ENCODE data around the gene DCLK1.

The DCLK1 gene

GRCh38 chr13:35814605-35815011, 316.6 kb downstream of the DCLK1 start:
- no peak for DNase-seq

- DNase-seq: no peak
Measured at GRCh38 chr13:35812736-35813135, 318.4 kb downstream of the DCLK1 start.

GRCh38 chr13:35810321-35810720, 320.9 kb downstream of the DCLK1 start:
- no peak for DNase-seq

- DNase-seq: no peak
Measured at GRCh38 chr13:35808846-35809245, 322.3 kb downstream of the DCLK1 start.

GRCh38 chr13:35804901-35805300, 326.3 kb downstream of the DCLK1 start:
- no peak for DNase-seq

GRCh38 chr13:35797991-35798390, 333.2 kb downstream of the DCLK1 start:
- no peak for DNase-seq

GRCh38 chr13:35797244-35797643, 333.9 kb downstream of the DCLK1 start:
- DNase-seq: no peak

- no peak for DNase-seq
Measured at GRCh38 chr13:35796623-35797022, 334.6 kb downstream of the DCLK1 start.

- no peak for DNase-seq
Measured at GRCh38 chr13:35794734-35795389, 336.3 kb downstream of the DCLK1 start.

- peak; percentile 23 for DNase-seq
Measured at GRCh38 chr13:35793823-35794222, 337.4 kb downstream of the DCLK1 start.

- no peak for DNase-seq
Measured at GRCh38 chr13:35792911-35793310, 338.3 kb downstream of the DCLK1 start.

- DNase-seq: no peak
Measured at GRCh38 chr13:35792021-35792420, 339.2 kb downstream of the DCLK1 start.

- no peak for DNase-seq
Measured at GRCh38 chr13:35791184-35791851, 339.9 kb downstream of the DCLK1 start.

GRCh38 chr13:35789335-35790165, 341.6 kb downstream of the DCLK1 start:
- DNase-seq: peak; percentile 74

- DNase-seq: peak; percentile 75
Measured at GRCh38 chr13:35787937-35788336, 343.2 kb downstream of the DCLK1 start.

GRCh38 chr13:35785576-35786303, 345.4 kb downstream of the DCLK1 start:
- peak; percentile 75 for DNase-seq

GRCh38 chr13:35784286-35784951, 346.8 kb downstream of the DCLK1 start:
- no peak for DNase-seq

GRCh38 chr13:35782793-35783192, 348.4 kb downstream of the DCLK1 start:
- DNase-seq: no peak

GRCh38 chr13:35781036-35782000, 349.9 kb downstream of the DCLK1 start:
- DNase-seq: no peak

GRCh38 chr13:35780613-35781012, 350.6 kb downstream of the DCLK1 start:
- no peak for DNase-seq

- no peak for DNase-seq
Measured at GRCh38 chr13:35771898-35772297, 359.3 kb downstream of the DCLK1 start.

All from NCI-H446 treated with DMSO at 0.1 percent for 48 hours (cell line).